BLaER1 (cell line): ENCODE results near the gene PGD.
A peak's percentile ranks its signal among the peaks of the same experiment; 100 is the strongest.

Experiments used
- H3K27ac ChIP-seq: shearing (Covaris generic); formaldehyde crosslinking; 2 replicates; pipeline ENCODE4 v1.8.1; 2022
- H3K27me3 ChIP-seq: shearing (Covaris generic); formaldehyde crosslinking; 2 replicates; pipeline ENCODE4 v1.8.1; 2022
- H3K36me3 ChIP-seq: shearing (Covaris generic); formaldehyde crosslinking; 2 replicates; pipeline ENCODE4 v1.8.1; 2022
- H3K4me1 ChIP-seq: shearing (Covaris generic); formaldehyde crosslinking; 2 replicates; pipeline ENCODE4 v1.8.1; 2022
- H3K4me2 ChIP-seq: shearing (Covaris generic); formaldehyde crosslinking; 2 replicates; pipeline ENCODE4 v1.8.1; 2022
- H3K4me3 ChIP-seq: shearing (Covaris generic); formaldehyde crosslinking; 2 replicates; pipeline ENCODE4 v1.8.1; 2022
- H3K9ac ChIP-seq: shearing (Covaris generic); formaldehyde crosslinking; 2 replicates; pipeline ENCODE4 v1.8.1; 2022
- H3K9me3 ChIP-seq: shearing (Covaris generic); formaldehyde crosslinking; 2 replicates; pipeline ENCODE4 v1.8.1; 2022
- H4K20me1 ChIP-seq: shearing (Covaris generic); formaldehyde crosslinking; 2 replicates; pipeline ENCODE4 v1.8.1; 2022
- Cebpa-rat ChIP-seq: shearing (Covaris generic); IDR thresholded peaks from 2 replicates; pipeline ENCODE4 v1.8.1; 2022

PGD gene

GRCh38 chr1:10379676-10380075, 19.2 kb upstream of the PGD start:
- Histone ChIP-seq H3K9ac (no peak overlapping the region), H3K27ac (no peak overlapping the region)

GRCh38 chr1:10380594-10381275, 18.1 kb upstream of the PGD start:
- no peak overlapping the region for H3K4me2 ChIP-seq
- TF ChIP-seq Cebpa-rat: no peak
- H3K9me3 ChIP-seq: no peaks in the 10 kb centered on the region
- no peaks in the 10 kb centered on the region for H4K20me1 ChIP-seq
- H3K4me3 ChIP-seq: no peak overlapping the region
- no peak overlapping the region for H3K9ac ChIP-seq
- H3K4me1 ChIP-seq: no peaks in the 10 kb centered on the region
- no peak overlapping the region for H3K27ac ChIP-seq
- peaks cover 54% of the 10 kb centered on the region for H3K36me3 ChIP-seq
- no peaks in the 10 kb centered on the region for H3K27me3 ChIP-seq

More at GRCh38 chr1:10379676-10380075, 19.2 kb upstream of the PGD start:
- Histone ChIP-seq H3K9me3 (no peaks in the 10 kb centered on the region), H3K27me3 (no peaks in the 10 kb centered on the region), H4K20me1 (no peaks in the 10 kb centered on the region), H3K36me3 (peaks cover 65% of the 10 kb centered on the region), H3K4me1 (no peaks in the 10 kb centered on the region), H3K4me3 (no peak overlapping the region), H3K4me2 (no peak overlapping the region)
- no peak for TF ChIP-seq Cebpa-rat

GRCh38 chr1:10383630-10384029, 15.2 kb upstream of the PGD start:
- Histone ChIP-seq H3K9ac (no peak overlapping the region), H3K4me3 (no peak overlapping the region), H3K9me3 (no peaks in the 10 kb centered on the region), H4K20me1 (no peaks in the 10 kb centered on the region), H3K4me1 (peaks cover 25% of the 10 kb centered on the region), H3K27ac (no peak overlapping the region), H3K4me2 (no peak overlapping the region), H3K27me3 (no peaks in the 10 kb centered on the region), H3K36me3 (peaks cover 26% of the 10 kb centered on the region)
- no peak for TF ChIP-seq Cebpa-rat

- Histone ChIP-seq H3K36me3 (peaks cover 20% of the 10 kb centered on the region; the same call in 1 of the 2 replicates), H3K9me3 (no peaks in the 10 kb centered on the region), H3K4me1 (peaks cover 27% of the 10 kb centered on the region), H3K9ac (no peak overlapping the region), H3K4me3 (no peak overlapping the region), H3K27me3 (no peaks in the 10 kb centered on the region), H4K20me1 (no peaks in the 10 kb centered on the region), H3K4me2 (no peak overlapping the region), H3K27ac (no peak overlapping the region)
- no peak for TF ChIP-seq Cebpa-rat
These were observed 14.6 kb upstream of the PGD start for GRCh38 chr1:10384219-10384618.

GRCh38 chr1:10386761-10387676, 11.8 kb upstream of the PGD start:
- H4K20me1 ChIP-seq: no peaks in the 10 kb centered on the region

GRCh38 chr1:10387677-10388386, 11.0 kb upstream of the PGD start:
- Histone ChIP-seq H3K27me3 (no peaks in the 10 kb centered on the region), H3K36me3 (0 out of 2 replicates have a peak, but pooled peaks cover 5% of the 10 kb centered on the region), H3K9ac (peak overlapping the region; percentile 38; the same call in 1 of the 2 replicates), H3K9me3 (no peaks in the 10 kb centered on the region), H3K27ac (peak overlapping the region; percentile 74), H3K4me2 (peak overlapping the region; percentile 58), H3K4me1 (peaks cover 27% of the 10 kb centered on the region), H4K20me1 (no peaks in the 10 kb centered on the region), H3K4me3 (no peak overlapping the region)
- no peak for TF ChIP-seq Cebpa-rat

More at GRCh38 chr1:10386761-10387676, 11.8 kb upstream of the PGD start:
- no peaks in the 10 kb centered on the region for H3K27me3 ChIP-seq
- no peak for TF ChIP-seq Cebpa-rat
- no peak overlapping the region for H3K4me3 ChIP-seq
- H3K36me3 ChIP-seq: 0 out of 2 replicates have a peak, but pooled peaks cover 5% of the 10 kb centered on the region
- H3K9me3 ChIP-seq: no peaks in the 10 kb centered on the region
- H3K27ac ChIP-seq: peak overlapping the region; percentile 74
- peaks cover 27% of the 10 kb centered on the region for H3K4me1 ChIP-seq
- peak overlapping the region; percentile 58 for H3K4me2 ChIP-seq
- peak overlapping the region; percentile 38; the same call in 1 of the 2 replicates for H3K9ac ChIP-seq

- H3K4me1 ChIP-seq: peaks cover 27% of the 10 kb centered on the region
- H4K20me1 ChIP-seq: no peaks in the 10 kb centered on the region
- H3K9ac ChIP-seq: no peak overlapping the region
- H3K9me3 ChIP-seq: peaks cover 2% of the 10 kb centered on the region; the same call in 1 of the 2 replicates
- peak overlapping the region; percentile 58 for H3K4me2 ChIP-seq
- H3K27ac ChIP-seq: 0 out of 2 replicates have a peak overlapping the region, but pooled peaks have one; percentile 28
- TF ChIP-seq Cebpa-rat: no peak
- 0 out of 2 replicates have a peak, but pooled peaks cover 4% of the 10 kb centered on the region for H3K36me3 ChIP-seq
- H3K27me3 ChIP-seq: no peaks in the 10 kb centered on the region
- H3K4me3 ChIP-seq: no peak overlapping the region
These were observed 10.5 kb upstream of the PGD start for GRCh38 chr1:10388387-10388715.

GRCh38 chr1:10389271-10389973, 9.4 kb upstream of the PGD start:
- H4K20me1 ChIP-seq: no peaks in the 10 kb centered on the region
- H3K36me3 ChIP-seq: no peaks in the 10 kb centered on the region
- no peak overlapping the region for H3K4me2 ChIP-seq
- no peak overlapping the region for H3K27ac ChIP-seq
- H3K4me1 ChIP-seq: peaks cover 27% of the 10 kb centered on the region
- peaks cover 13% of the 10 kb centered on the region for H3K9me3 ChIP-seq
- no peak overlapping the region for H3K9ac ChIP-seq
- no peak for TF ChIP-seq Cebpa-rat
- H3K27me3 ChIP-seq: no peaks in the 10 kb centered on the region
- no peak overlapping the region for H3K4me3 ChIP-seq

- H3K9ac ChIP-seq: no peak overlapping the region
- H3K4me2 ChIP-seq: no peak overlapping the region
- H3K27me3 ChIP-seq: no peaks in the 10 kb centered on the region
- H3K4me1 ChIP-seq: peaks cover 26% of the 10 kb centered on the region
- peaks cover 25% of the 10 kb centered on the region for H4K20me1 ChIP-seq
- peaks cover 24% of the 10 kb centered on the region for H3K9me3 ChIP-seq
- H3K27ac ChIP-seq: no peak overlapping the region
- peaks cover 15% of the 10 kb centered on the region; the same call in 1 of the 2 replicates for H3K36me3 ChIP-seq
- TF ChIP-seq Cebpa-rat: no peak
- no peak overlapping the region for H3K4me3 ChIP-seq
These were observed 2.0 kb upstream of the PGD start for GRCh38 chr1:10396870-10397269.
